ENCODE data around the gene TMCC1. TPM values are rescaled to one million over a fixed set of nuclear protein-coding genes. Genes with fewer than 3 reads are reported as not detected.

TMCC1 gene
- total and polyA plus RNA-seq, 9 donors, result 13.2 to 57.2 (median 42.4) TPM

DNA sequence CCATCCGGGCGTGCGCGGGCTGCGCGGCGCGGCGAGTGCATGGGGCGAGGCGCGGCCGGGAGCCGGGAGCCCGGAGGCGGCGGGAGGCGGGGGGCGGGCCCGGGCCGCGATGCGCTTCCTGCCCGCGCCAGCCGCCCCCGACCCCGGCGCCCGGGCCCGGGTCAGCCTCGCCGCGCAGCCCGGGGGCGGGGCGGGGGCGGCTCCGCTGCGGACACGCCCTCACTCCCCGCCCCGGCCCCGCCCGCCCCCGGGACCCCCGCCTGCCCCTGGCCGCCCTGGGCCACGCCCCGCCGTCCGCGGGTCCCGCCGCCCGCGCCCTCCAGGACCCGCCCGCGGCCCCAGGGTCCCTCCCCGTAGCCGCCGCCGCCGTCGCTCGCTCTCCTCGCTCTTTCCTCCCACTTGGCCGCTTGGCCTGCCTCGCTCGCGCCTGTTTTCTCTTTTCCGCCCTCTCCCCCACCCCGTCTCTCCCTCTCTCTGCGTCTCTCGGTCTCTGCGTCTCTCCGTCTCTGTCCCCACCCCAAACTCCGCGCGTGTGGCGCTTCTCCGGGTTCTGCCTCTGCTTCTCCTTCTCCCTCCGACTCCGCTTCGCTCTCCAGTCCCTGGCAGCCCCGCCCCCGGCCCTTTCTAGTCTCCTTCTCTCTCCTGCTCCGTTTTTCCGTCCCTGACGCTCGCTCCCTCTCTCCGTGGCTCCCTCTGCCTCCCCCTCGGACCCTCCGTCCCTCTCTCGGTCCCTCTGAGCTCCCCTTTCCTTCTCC is 286.7 kb downstream of the TMCC1 start, which contains the start of gene PLXND1:
PLXND1 (minus strand) TSS at position 41 of the 755 bp plus-strand sequence; CDS start at position 4, 37 bp downstream.
- peak within 1 kb of the TSS; percentile 50 for H3K4me3 ChIP-seq
- H3K27me3 ChIP-seq, result no peaks in the 10 kb centered on the region
- 1 to 3% (median 2%) methylated on average over 43 to 93 of the region's 96 CpGs for WGBS, 3 donors
- no peak for TF ChIP-seq POLR2A (IDR thresholded peaks at IDR 0.05)
- TF ChIP-seq EP300 (IDR thresholded peaks at IDR 0.05), result no peak
- TF ChIP-seq, protein P1, sequence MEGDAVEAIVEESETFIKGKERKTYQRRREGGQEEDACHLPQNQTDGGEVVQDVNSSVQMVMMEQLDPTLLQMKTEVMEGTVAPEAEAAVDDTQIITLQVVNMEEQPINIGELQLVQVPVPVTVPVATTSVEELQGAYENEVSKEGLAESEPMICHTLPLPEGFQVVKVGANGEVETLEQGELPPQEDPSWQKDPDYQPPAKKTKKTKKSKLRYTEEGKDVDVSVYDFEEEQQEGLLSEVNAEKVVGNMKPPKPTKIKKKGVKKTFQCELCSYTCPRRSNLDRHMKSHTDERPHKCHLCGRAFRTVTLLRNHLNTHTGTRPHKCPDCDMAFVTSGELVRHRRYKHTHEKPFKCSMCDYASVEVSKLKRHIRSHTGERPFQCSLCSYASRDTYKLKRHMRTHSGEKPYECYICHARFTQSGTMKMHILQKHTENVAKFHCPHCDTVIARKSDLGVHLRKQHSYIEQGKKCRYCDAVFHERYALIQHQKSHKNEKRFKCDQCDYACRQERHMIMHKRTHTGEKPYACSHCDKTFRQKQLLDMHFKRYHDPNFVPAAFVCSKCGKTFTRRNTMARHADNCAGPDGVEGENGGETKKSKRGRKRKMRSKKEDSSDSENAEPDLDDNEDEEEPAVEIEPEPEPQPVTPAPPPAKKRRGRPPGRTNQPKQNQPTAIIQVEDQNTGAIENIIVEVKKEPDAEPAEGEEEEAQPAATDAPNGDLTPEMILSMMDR (IDR thresholded peaks at IDR 0.05), result no peak
- peak within 1 kb of the TSS; percentile 73 to 79 for H3K27ac ChIP-seq
- intact Hi-C loops (cut with DNase I), result loop anchor here in 3 of 4 donors (5.0 to 10.0 kb wide), 3 partner anchors 115 to 122 kb away; no protein-coding TSS in a partner anchor
- H3K9me3 ChIP-seq, result no peaks in the 10 kb centered on the region
- H3K4me1 ChIP-seq (ENCODE audit: insufficient read depth), result peaks cover 11% of the 10 kb centered on the region
- H3K36me3 ChIP-seq, result no peaks in the 10 kb centered on the region
- peak in 4 of 5 donors; percentile 63 to 73 (median 70) for DNase-seq

DNA sequence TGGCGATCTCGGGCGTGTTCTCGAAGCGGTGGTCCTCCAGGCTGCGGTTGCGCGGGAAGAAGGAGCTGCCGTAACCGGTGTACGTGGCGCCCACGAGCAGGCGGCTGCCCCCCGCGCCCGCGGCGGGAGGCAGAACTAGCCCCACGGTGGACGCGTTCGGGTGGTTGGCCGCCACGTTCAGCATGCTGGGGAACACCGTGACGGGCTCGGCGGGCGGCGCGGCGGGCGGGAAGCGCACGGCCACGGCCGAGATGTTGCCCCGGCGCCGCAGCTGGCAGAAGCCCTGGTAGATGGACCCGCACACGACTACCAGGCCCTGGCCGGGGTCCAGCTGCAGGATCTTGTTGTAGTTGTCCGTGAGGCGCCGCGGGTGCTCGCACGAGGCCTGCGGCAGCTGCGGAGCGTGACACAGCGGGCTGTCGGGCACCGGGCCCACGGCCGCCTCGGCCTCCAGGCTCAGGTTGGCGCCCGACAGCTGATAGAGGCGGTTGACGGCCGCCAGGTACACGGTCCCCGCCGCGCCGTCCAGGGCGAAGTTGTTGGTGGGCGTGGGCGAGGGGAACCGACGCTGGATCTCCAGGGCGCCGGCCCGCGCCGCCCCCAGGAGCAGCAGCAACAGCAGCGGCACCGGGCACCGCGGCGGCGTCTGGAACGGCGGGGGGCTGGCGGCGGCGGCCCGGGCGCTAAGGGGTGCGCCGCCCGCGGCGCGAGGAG is 287.4 kb downstream of the TMCC1 start:
- peak overlapping the region in 1 of 2 donors; percentile 60 for H3K27ac ChIP-seq
- TF ChIP-seq EP300 (IDR thresholded peaks at IDR 0.05) (no peak), POLR2A (IDR thresholded peaks at IDR 0.05) (no peak)
- TF ChIP-seq, protein P1 (IDR thresholded peaks at IDR 0.05), result no peak
- DNase-seq, result peak in 3 of 5 donors; percentile 69 to 73 (median 70)
- intact Hi-C loops (cut with DNase I), result loop anchor here in 3 of 4 donors (5.0 to 10.0 kb wide), 3 partner anchors 114 to 121 kb away; no protein-coding TSS in a partner anchor
- WGBS, 3 donors, result 0 to 1% (median 0%) methylated on average over 38 to 98 of the region's 98 CpGs
- H3K9me3 ChIP-seq, result no peaks in the 10 kb centered on the region
- H3K4me1 ChIP-seq (ENCODE audit: insufficient read depth), result peaks cover 11% of the 10 kb centered on the region
- no peaks in the 10 kb centered on the region for H3K36me3 ChIP-seq
- H3K4me3 ChIP-seq, result peak overlapping the region; percentile 44
- H3K27me3 ChIP-seq, result no peaks in the 10 kb centered on the region

DNA sequence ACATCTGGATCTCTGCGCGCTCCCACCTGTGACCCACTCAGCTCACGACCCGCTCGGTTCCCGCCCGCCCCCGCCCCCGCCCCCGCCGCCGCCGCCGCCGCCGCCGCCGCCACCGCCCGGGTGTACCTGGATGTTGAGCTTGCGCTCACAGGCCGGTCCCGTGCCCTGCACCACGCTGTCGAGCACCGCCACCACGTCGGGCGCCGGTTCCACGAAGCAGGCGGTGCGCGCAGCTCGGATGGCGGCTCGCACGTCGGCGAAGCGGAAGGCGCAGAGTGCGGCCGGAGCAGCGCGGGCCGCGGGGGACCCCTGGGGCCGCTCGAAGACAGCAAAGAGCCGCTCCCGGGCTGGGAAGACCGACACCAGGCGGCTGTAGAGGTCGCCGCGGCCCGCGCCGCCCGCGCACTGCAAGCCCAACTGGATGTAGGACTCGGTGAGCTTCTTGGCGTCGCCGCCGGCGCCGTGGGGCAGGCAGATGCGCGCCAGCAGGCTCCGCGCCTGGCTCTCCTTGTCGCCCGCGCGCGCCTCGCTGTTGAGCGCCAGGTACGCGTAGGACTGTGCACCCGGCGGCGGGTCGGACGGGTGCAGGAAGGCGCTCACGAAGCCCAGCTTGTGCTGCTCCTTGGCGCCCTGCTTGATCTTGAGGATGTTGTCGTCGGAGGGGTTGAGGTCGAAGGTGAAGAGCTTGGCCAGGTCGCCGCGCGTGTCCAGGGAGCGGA is 288.1 kb downstream of the TMCC1 start:
- TF ChIP-seq, protein P1 (IDR thresholded peaks at IDR 0.05), result peak in 1 of 3 donors; percentile 16
- TF ChIP-seq EP300 (IDR thresholded peaks at IDR 0.05), result no peak
- Histone ChIP-seq H3K4me3 (peak overlapping the region; percentile 44), H3K27me3 (no peaks in the 10 kb centered on the region), H3K27ac (peak overlapping the region in 1 of 2 donors; percentile 28), H3K4me1 (ENCODE audit: insufficient read depth) (peaks cover 11% of the 10 kb centered on the region), H3K9me3 (no peaks in the 10 kb centered on the region), H3K36me3 (no peaks in the 10 kb centered on the region)
- intact Hi-C loops (cut with DNase I), result loop anchor here in 3 of 4 donors (5.0 to 10.0 kb wide), 3 partner anchors 113 to 121 kb away; no protein-coding TSS in a partner anchor
- WGBS, 3 donors, result 2 to 4% (median 2%) methylated on average over 34 to 98 of the region's 98 CpGs
- peak in 3 of 5 donors; percentile 61 to 80 (median 69) for DNase-seq

DNA sequence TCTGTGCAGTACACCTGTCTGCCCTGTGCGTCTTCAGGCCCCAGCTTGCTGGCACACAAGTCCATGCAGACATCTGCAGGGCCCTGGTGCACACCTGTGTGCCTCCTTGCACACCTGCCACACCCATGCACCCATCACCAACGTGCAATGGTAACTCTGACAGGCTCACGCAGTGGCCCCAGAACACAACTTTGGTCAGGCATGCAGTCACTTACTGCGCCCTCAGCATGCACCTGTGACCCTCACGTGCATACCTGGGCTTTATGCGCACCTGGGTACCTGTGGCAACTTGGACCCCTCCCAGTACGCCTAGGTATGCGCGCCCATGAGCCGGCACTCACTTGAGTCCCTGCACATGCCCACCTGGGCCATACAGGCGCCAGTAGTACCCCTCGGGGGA is 288.7 kb downstream of the TMCC1 start:
- peak overlapping the region; percentile 44 for H3K4me3 ChIP-seq
- intact Hi-C loops (cut with DNase I), result loop anchor here in 3 of 4 donors (5.0 to 10.0 kb wide), 3 partner anchors 112 to 120 kb away; no protein-coding TSS in a partner anchor
- no peaks in the 10 kb centered on the region for H3K9me3 ChIP-seq
- H3K36me3 ChIP-seq, result no peaks in the 10 kb centered on the region
- WGBS, 3 donors, result 44 to 60% (median 44%) methylated on average over 12 of the region's 12 CpGs
- no peak for TF ChIP-seq POLR2A (IDR thresholded peaks at IDR 0.05)
- TF ChIP-seq, protein P1 (IDR thresholded peaks at IDR 0.05), result no peak
- TF ChIP-seq EP300 (IDR thresholded peaks at IDR 0.05), result no peak
- peaks cover 11% of the 10 kb centered on the region for H3K4me1 ChIP-seq (ENCODE audit: insufficient read depth)
- H3K27me3 ChIP-seq, result no peaks in the 10 kb centered on the region
- peak in 1 of 5 donors; percentile 49 for DNase-seq
- no peak overlapping the region for H3K27ac ChIP-seq
